Mesenchymal stem cell (in vitro differentiated cells and primary cell): ENCODE data around the gene CCPG1.

Experiments
- DNase-seq: peaks from one replicate; pipeline ENCODE4 v3.0.0-alpha.2; 2013
- H2AFZ ChIP-seq: one replicate; pipeline ENCODE4 v1.6.1; 2013; ENCODE audit warnings: low read depth, mild to moderate bottlenecking, control low read depth, inconsistent platforms, low read length, moderate library complexity
- H2AK5ac ChIP-seq: 2 replicates; pipeline ENCODE4 v1.6.1; 2013; ENCODE audit warnings: low read length, moderate library complexity, mild to moderate bottlenecking, inconsistent platforms; ENCODE audit not compliant: severe bottlenecking
- H2BK120ac ChIP-seq: one replicate; pipeline ENCODE4 v1.6.1; 2013; ENCODE audit warnings: low read depth, mild to moderate bottlenecking, inconsistent platforms, low read length, moderate library complexity
- H2BK12ac ChIP-seq, 2 experiments: one replicate each; pipeline ENCODE4 v1.6.1; 2013; ENCODE audit warnings: inconsistent platforms in 2 of 2, low read length in 2 of 2, mild to moderate bottlenecking in 2 of 2, moderate library complexity in 2 of 2, control low read depth in 1 of 2
- H2BK15ac ChIP-seq: one replicate; pipeline ENCODE4 v1.6.1; 2013; ENCODE audit warnings: mild to moderate bottlenecking, low read depth, inconsistent platforms; ENCODE audit not compliant: poor library complexity, severe bottlenecking
- H2BK5ac ChIP-seq: 2 replicates; pipeline ENCODE4 v1.6.1; 2013; ENCODE audit warnings: low read depth, mild to moderate bottlenecking, low read length, control low read depth, inconsistent platforms; ENCODE audit not compliant: poor library complexity, severe bottlenecking
- H3K14ac ChIP-seq, 2 experiments: one replicate each; pipeline ENCODE4 v1.6.1; 2013; ENCODE audit warnings: inconsistent platforms in 2 of 2, low read length in 2 of 2, control low read depth in 1 of 2, mild to moderate bottlenecking in 1 of 2, moderate library complexity in 1 of 2
- H3K18ac ChIP-seq, 2 experiments: one replicate each; pipeline ENCODE4 v1.6.1; 2013; ENCODE audit warnings: inconsistent platforms in 2 of 2, low read length in 2 of 2, control low read depth in 1 of 2, low read depth in 1 of 2, mild to moderate bottlenecking in 1 of 2
- H3K23ac ChIP-seq, 2 experiments: one replicate each; pipeline ENCODE4 v1.6.1; 2013; ENCODE audit warnings: inconsistent platforms in 2 of 2, low read length in 2 of 2, mild to moderate bottlenecking in 2 of 2, moderate library complexity in 2 of 2, control low read depth in 1 of 2
- H3K27ac ChIP-seq: 2 replicates; pipeline ENCODE4 v1.5.1; 2013; ENCODE audit warnings: mild to moderate bottlenecking, moderate library complexity, low read length, control low read depth, inconsistent platforms; ENCODE audit not compliant: poor library complexity, severe bottlenecking
- H3K27me3 ChIP-seq, 2 experiments: 2 replicates each; pipeline versions ENCODE4 v1.6.1 to v1.7.0; 2013; ENCODE audit warnings: low read length in 2 of 2, mild to moderate bottlenecking in 2 of 2, moderate library complexity in 2 of 2, control low read depth in 1 of 2, inconsistent platforms in 1 of 2; ENCODE audit not compliant: control insufficient read depth in 1 of 2, insufficient read depth in 1 of 2
- H3K36me3 ChIP-seq, 2 experiments: 2 replicates each; pipeline versions ENCODE4 v1.6.1 to v1.7.0; 2013; ENCODE audit warnings: low read length in 2 of 2, control low read depth in 1 of 2, inconsistent platforms in 1 of 2, low read depth in 1 of 2, mild to moderate bottlenecking in 1 of 2; ENCODE audit not compliant: insufficient read depth in 2 of 2, control insufficient read depth in 1 of 2
- H3K4ac ChIP-seq, 2 experiments: one replicate each; pipeline ENCODE4 v1.6.1; 2013; ENCODE audit warnings: inconsistent platforms in 2 of 2, low read length in 2 of 2, mild to moderate bottlenecking in 2 of 2, moderate library complexity in 2 of 2, control low read depth in 1 of 2, low read depth in 1 of 2
- H3K4me1 ChIP-seq: 2 replicates; pipeline ENCODE4 v1.6.1; 2013; ENCODE audit warnings: low read depth, low read length, control low read depth; ENCODE audit not compliant: control insufficient read depth, insufficient read depth
- H3K4me2 ChIP-seq: 2 replicates; pipeline ENCODE4 v1.6.1; 2013; ENCODE audit warnings: low read length, mild to moderate bottlenecking, inconsistent platforms; ENCODE audit not compliant: poor library complexity, severe bottlenecking
- H3K4me3 ChIP-seq, 2 experiments: 2 replicates each; pipeline versions ENCODE4 v1.5.1 to v1.7.0; 2013; ENCODE audit warnings: low read length in 2 of 2, mild to moderate bottlenecking in 2 of 2, control low read depth in 1 of 2, low read depth in 1 of 2; ENCODE audit not compliant: insufficient read depth in 1 of 2
- H3K79me1 ChIP-seq: replicated peaks from 2 replicates; pipeline ENCODE4 v1.6.1; 2013; ENCODE audit warnings: mild to moderate bottlenecking, control low read depth, low read length, inconsistent platforms; ENCODE audit not compliant: poor library complexity, severe bottlenecking
- H3K9ac ChIP-seq: 2 replicates; pipeline ENCODE4 v1.7.0; 2013; ENCODE audit warnings: mild to moderate bottlenecking, low read length, moderate library complexity
- H3K9me3 ChIP-seq: 2 replicates; pipeline ENCODE4 v1.7.0; 2013; ENCODE audit warnings: mild to moderate bottlenecking, low read length; ENCODE audit not compliant: control insufficient read depth
- H4K8ac ChIP-seq: one replicate; pipeline ENCODE4 v1.6.1; 2013; ENCODE audit warnings: inconsistent platforms, mild to moderate bottlenecking, low read length, moderate library complexity
- H4K91ac ChIP-seq: one replicate; pipeline ENCODE4 v1.6.1; 2013; ENCODE audit warnings: mild to moderate bottlenecking, low read length, inconsistent platforms
- WGBS: methylation state at CpG from one replicate; pipeline ENCODE4 v1.1.7; 2013; ENCODE audit warnings: mixed read lengths; 5-methylcytosine and 5-hydroxymethylcytosine counted together

Gene CCPG1

DNA sequence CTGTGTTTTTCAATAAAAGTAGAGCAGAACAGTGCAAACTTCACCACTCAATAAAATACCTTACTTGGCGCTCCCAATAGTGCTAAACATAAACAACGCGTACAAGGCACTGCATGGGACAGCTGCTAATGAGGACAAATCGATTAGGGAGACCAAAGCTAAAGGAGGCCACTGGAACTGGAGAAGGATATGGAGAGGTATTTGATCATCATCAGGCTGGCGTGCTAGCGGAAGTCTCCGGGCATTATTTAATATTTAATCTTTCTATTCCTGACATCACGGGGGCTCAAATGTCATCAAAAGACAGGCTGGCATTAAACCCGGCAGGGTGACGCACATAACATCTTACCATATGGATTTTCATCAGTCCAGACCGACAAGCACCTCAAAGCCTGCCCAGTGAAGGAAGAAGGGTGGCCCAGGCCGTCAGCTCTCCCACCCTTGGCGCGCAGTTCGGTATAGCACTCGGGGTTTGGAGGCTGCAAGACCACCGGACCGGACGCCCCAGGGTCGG is 604 bp downstream of the CCPG1 start:
- Histone ChIP-seq H2BK120ac (peak overlapping the region; percentile 73), H3K14ac (peak overlapping the region in 1 of 2 experiments; percentile 37), H3K23ac (no peak overlapping the region), H3K9ac (peak overlapping the region; percentile 96), H2AK5ac (no peak overlapping the region), H3K4me2 (peak overlapping the region; percentile 74), H3K27ac (peak overlapping the region; percentile 23), H3K79me1 (peaks cover 8% of the 10 kb centered on the region), H2BK15ac (no peak overlapping the region), H3K4me3 (peak overlapping the region; percentile 85 to 98), H3K27me3 (no peaks in the 10 kb centered on the region), H3K9me3 (no peaks in the 10 kb centered on the region), H2BK12ac (peak overlapping the region in 1 of 2 experiments; percentile 27), H3K4me1 (peaks cover 2% of the 10 kb centered on the region), H3K36me3 (peaks cover 0 to 2% of the 10 kb centered on the region in 2 experiments), H3K18ac (peak overlapping the region; percentile 34 to 80), H3K4ac (no peak overlapping the region), H4K8ac (peak overlapping the region; percentile 84), H2BK5ac (peak overlapping the region; percentile 77), H2AFZ (peak overlapping the region; percentile 98), H4K91ac (peak overlapping the region; percentile 78)
- no peak for DNase-seq
- WGBS: 6% methylated on average over 17 of the region's 20 CpGs

DNA sequence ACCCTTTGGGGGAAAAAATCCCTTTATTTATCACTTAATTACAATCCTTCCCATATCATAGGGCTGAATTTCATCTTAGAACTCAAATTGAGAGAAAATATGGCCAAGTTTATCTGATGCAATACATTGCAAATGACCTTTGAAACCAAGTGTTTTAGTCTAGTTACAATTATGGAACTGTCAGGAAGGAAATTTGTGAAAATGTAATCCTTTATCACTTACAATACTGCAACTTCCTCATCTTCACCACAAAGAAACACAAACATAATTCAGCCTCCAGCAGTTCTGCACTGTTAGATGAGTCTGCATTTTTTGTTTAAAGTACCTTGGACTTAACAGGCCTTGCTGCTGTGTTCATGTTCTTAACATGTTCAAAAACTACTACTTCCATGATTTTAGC is 4.6 kb downstream of the CCPG1 start:
- H3K4me3 ChIP-seq: no peak overlapping the region
- no peak overlapping the region for H2AFZ ChIP-seq
- no peak overlapping the region for H3K23ac ChIP-seq
- peaks cover 11% of the 10 kb centered on the region for H3K79me1 ChIP-seq
- H2AK5ac ChIP-seq: no peak overlapping the region
- no peak overlapping the region for H2BK5ac ChIP-seq
- H3K4ac ChIP-seq: no peak overlapping the region
- H3K4me1 ChIP-seq: peaks cover 2% of the 10 kb centered on the region
- H2BK12ac ChIP-seq: no peak overlapping the region
- H4K8ac ChIP-seq: no peak overlapping the region
- no peak overlapping the region for H3K14ac ChIP-seq
- H3K4me2 ChIP-seq: no peak overlapping the region
- peak overlapping the region; percentile 22 for H3K9ac ChIP-seq
- peak; percentile 65 for DNase-seq
- no peak overlapping the region for H4K91ac ChIP-seq
- H3K27ac ChIP-seq: peak overlapping the region; percentile 45
- no peak overlapping the region for H3K18ac ChIP-seq
- no peaks in the 10 kb centered on the region for H3K9me3 ChIP-seq
- no peaks in the 10 kb centered on the region for H3K27me3 ChIP-seq
- H3K36me3 ChIP-seq: peaks cover 0 to 2% of the 10 kb centered on the region in 2 experiments
- H2BK120ac ChIP-seq: no peak overlapping the region
- H2BK15ac ChIP-seq: no peak overlapping the region

DNA sequence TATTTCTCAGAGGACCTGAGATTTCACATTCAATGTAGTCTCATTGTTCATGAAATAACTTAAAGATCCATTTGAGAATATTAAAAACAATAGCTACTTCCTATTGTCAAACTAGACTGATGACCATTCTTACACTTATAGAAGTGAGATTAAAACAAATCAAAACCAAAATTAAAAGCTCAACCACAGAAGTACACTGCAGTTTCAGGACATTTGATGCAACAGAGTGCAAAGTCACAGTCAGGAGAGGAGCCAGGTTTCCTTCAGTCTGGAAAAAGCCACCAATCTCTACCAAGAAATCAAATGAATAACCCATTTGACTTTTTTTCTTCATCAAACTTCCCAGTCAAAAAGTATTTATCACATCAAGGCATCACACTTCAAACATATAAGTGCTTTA is 5.5 kb downstream of the CCPG1 start:
- H3K9ac ChIP-seq: peak overlapping the region; percentile 22
- H2AK5ac ChIP-seq: no peak overlapping the region
- H3K27me3 ChIP-seq: no peaks in the 10 kb centered on the region
- no peak overlapping the region for H3K4me2 ChIP-seq
- no peak overlapping the region for H4K8ac ChIP-seq
- H3K18ac ChIP-seq: no peak overlapping the region
- no peak overlapping the region for H2BK12ac ChIP-seq
- no peak overlapping the region for H4K91ac ChIP-seq
- no peak overlapping the region for H2AFZ ChIP-seq
- peaks cover 15% of the 10 kb centered on the region for H3K79me1 ChIP-seq
- no peak overlapping the region for H3K14ac ChIP-seq
- peaks cover 2% of the 10 kb centered on the region for H3K4me1 ChIP-seq
- H3K4ac ChIP-seq: no peak overlapping the region
- H2BK120ac ChIP-seq: no peak overlapping the region
- H3K27ac ChIP-seq: no peak overlapping the region
- H2BK15ac ChIP-seq: no peak overlapping the region
- no peak overlapping the region for H3K23ac ChIP-seq
- H3K9me3 ChIP-seq: no peaks in the 10 kb centered on the region
- H3K36me3 ChIP-seq: peaks cover 0 to 2% of the 10 kb centered on the region in 2 experiments
- H3K4me3 ChIP-seq: no peak overlapping the region
- H2BK5ac ChIP-seq: no peak overlapping the region
- peak; percentile 23 for DNase-seq

DNA sequence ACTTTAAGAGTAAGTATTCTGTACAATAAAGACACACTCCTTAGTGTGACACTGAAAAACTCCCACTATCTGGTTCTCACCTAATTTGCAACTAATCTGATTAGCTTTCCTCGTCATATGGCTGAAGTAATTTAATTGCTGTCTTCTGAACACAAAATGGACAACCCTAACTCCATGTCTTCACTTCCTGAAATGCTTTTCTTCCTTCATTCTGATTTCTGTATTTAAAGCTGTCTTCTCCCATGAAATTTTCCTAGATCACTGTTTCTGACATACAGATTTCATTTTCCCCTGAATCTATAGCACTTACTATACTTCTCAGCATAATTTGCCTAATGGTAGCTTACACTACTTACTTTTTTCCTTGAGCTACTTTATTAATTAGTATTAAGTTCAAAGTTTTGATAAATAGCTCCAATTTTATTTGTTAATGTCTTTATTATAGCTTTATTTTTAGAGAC is 6.3 kb downstream of the CCPG1 start:
- Histone ChIP-seq H2AFZ (no peak overlapping the region), H3K36me3 (peaks cover 0 to 2% of the 10 kb centered on the region in 2 experiments), H2BK15ac (no peak overlapping the region), H3K79me1 (peaks cover 15% of the 10 kb centered on the region), H3K14ac (no peak overlapping the region), H3K27ac (no peak overlapping the region), H4K8ac (no peak overlapping the region), H2BK12ac (no peak overlapping the region), H3K4me2 (no peak overlapping the region), H3K4me3 (no peak overlapping the region), H3K4ac (no peak overlapping the region), H3K9me3 (no peaks in the 10 kb centered on the region), H3K9ac (no peak overlapping the region), H4K91ac (no peak overlapping the region), H3K23ac (no peak overlapping the region), H3K18ac (no peak overlapping the region), H2AK5ac (no peak overlapping the region), H2BK5ac (no peak overlapping the region), H2BK120ac (no peak overlapping the region), H3K4me1 (peaks cover 2% of the 10 kb centered on the region), H3K27me3 (no peaks in the 10 kb centered on the region)
- 98% methylated on average over 1 of the region's 1 CpG for WGBS
- no peak for DNase-seq
